ENCODE measurements around the gene ZNF423. TPM values are rescaled to one million over a fixed set of nuclear protein-coding genes. Genes with fewer than 3 reads are reported as not detected.

Gene ZNF423
- total RNA-seq, 1 donor from 2014 or later: 11.9 TPM

GRCh38 chr16:49581630-49582298 is 274.1 kb downstream of the ZNF423 start:
- ATAC-seq (no peak), DNase-seq (peak; percentile 39)
- H3K4me1 ChIP-seq: no peaks in the 10 kb centered on the region
- intact Hi-C loops (cut with DNase I): no loop called here
- no peaks in the 10 kb centered on the region for H3K36me3 ChIP-seq
- no peaks in the 10 kb centered on the region for H3K9me3 ChIP-seq
- no peak overlapping the region for H3K27ac ChIP-seq
- no peaks in the 10 kb centered on the region for H3K27me3 ChIP-seq
- no peak overlapping the region for H3K4me3 ChIP-seq
- TF ChIP-seq CTCF (IDR thresholded peaks at IDR 0.05): no peak

- DNase-seq: no peak
- Histone ChIP-seq H3K27me3 (no peaks in the 10 kb centered on the region), H3K4me1 (no peaks in the 10 kb centered on the region), H3K9me3 (no peaks in the 10 kb centered on the region), H3K36me3 (no peaks in the 10 kb centered on the region), H3K4me3 (no peak overlapping the region), H3K27ac (no peak overlapping the region)
- intact Hi-C loops (cut with DNase I): no loop called here
- no peak for ATAC-seq
- TF ChIP-seq CTCF (IDR thresholded peaks at IDR 0.05): no peak
These were observed 275.1 kb downstream of the ZNF423 start for GRCh38 chr16:49580751-49581303.

GRCh38 chr16:49578435-49579024 is 277.4 kb downstream of the ZNF423 start:
- no peak for TF ChIP-seq CTCF (IDR thresholded peaks at IDR 0.05)
- intact Hi-C loops (cut with DNase I): no loop called here
- ATAC-seq (no peak), DNase-seq (no peak)
- Histone ChIP-seq H3K4me1 (no peaks in the 10 kb centered on the region), H3K36me3 (no peaks in the 10 kb centered on the region), H3K27me3 (no peaks in the 10 kb centered on the region), H3K27ac (no peak overlapping the region), H3K9me3 (no peaks in the 10 kb centered on the region), H3K4me3 (no peak overlapping the region)

- H3K27ac ChIP-seq: no peak overlapping the region
- DNase-seq (no peak), ATAC-seq (no peak)
- TF ChIP-seq CTCF (IDR thresholded peaks at IDR 0.05): no peak
- H3K36me3 ChIP-seq: no peaks in the 10 kb centered on the region
- no peaks in the 10 kb centered on the region for H3K4me1 ChIP-seq
- no peaks in the 10 kb centered on the region for H3K27me3 ChIP-seq
- intact Hi-C loops (cut with DNase I): no loop called here
- no peaks in the 10 kb centered on the region for H3K9me3 ChIP-seq
- H3K4me3 ChIP-seq: no peak overlapping the region
These were observed 277.9 kb downstream of the ZNF423 start for GRCh38 chr16:49578018-49578417.

- ATAC-seq (no peak), DNase-seq (no peak)
- Histone ChIP-seq H3K36me3 (no peaks in the 10 kb centered on the region), H3K4me3 (no peak overlapping the region), H3K4me1 (no peaks in the 10 kb centered on the region), H3K27ac (no peak overlapping the region), H3K9me3 (no peaks in the 10 kb centered on the region), H3K27me3 (no peaks in the 10 kb centered on the region)
- TF ChIP-seq CTCF (IDR thresholded peaks at IDR 0.05): no peak
- intact Hi-C loops (cut with DNase I): no loop called here
These were observed 279.0 kb downstream of the ZNF423 start for GRCh38 chr16:49576941-49577340.
